ENCODE results near the gene DSC3. TPM values are rescaled to one million over a fixed set of nuclear protein-coding genes. Genes with fewer than 3 reads are reported as not detected.
"Not testable (repeated sequence)": the region's sequence is repeated elsewhere in the genome, so short reads cannot be mapped to it uniquely, and the experiment has no call there.

Gene DSC3
- total RNA-seq, 2 donors from 2014 or later: not detected

DNA sequence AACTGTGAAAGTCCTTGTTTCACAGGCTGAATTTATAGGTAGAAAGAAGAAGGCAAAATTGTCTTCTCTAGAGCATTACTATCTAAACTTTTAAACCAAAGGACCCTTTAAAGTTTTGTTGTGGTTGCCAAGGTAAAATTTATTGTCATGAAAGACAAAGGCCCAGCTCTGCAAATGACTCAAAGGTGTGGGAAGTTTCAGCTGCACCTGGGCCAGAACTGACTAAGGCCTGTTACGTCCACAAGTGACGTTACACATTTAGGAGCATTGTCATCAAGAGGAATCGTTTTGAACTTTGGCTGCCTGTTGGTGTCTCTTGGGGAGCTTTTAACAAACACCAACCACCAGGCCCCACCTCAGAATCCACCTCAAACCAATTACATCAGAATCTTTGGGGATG, 8.1 kb upstream of the DSC3 start:
- Mint-ChIP-seq H3K27ac (no peak overlapping the region), H3K9me3 (peaks cover 23% of the 10 kb centered on the region), H3K36me3 (ENCODE audit: low read depth) (no peaks in the 10 kb centered on the region), H3K4me1 (no peaks in the 10 kb centered on the region), H3K27me3 (no peaks in the 10 kb centered on the region), H3K4me3 (no peak overlapping the region)
- no peak for ATAC-seq (replicated peaks)

- no peaks in the 10 kb centered on the region for H3K4me1 Mint-ChIP-seq
- no peak for ATAC-seq (replicated peaks)
- no peak overlapping the region for H3K27ac Mint-ChIP-seq
- no peaks in the 10 kb centered on the region for H3K36me3 Mint-ChIP-seq (ENCODE audit: low read depth)
- peaks cover 21% of the 10 kb centered on the region for H3K9me3 Mint-ChIP-seq
- no peaks in the 10 kb centered on the region for H3K27me3 Mint-ChIP-seq
- no peak overlapping the region for H3K4me3 Mint-ChIP-seq
These were observed 6.6 kb upstream of the DSC3 start for GRCh38 chr18:31049189-31049588.

GRCh38 chr18:31048216-31048615, 5.7 kb upstream of the DSC3 start:
- Mint-ChIP-seq H3K9me3 (peaks cover 21% of the 10 kb centered on the region), H3K4me1 (no peaks in the 10 kb centered on the region), H3K27me3 (peaks cover 3% of the 10 kb centered on the region), H3K4me3 (no peak overlapping the region), H3K27ac (no peak overlapping the region), H3K36me3 (ENCODE audit: low read depth) (no peaks in the 10 kb centered on the region)
- no peak for ATAC-seq (replicated peaks)

- Mint-ChIP-seq H3K27me3 (peaks cover 7% of the 10 kb centered on the region), H3K4me1 (no peaks in the 10 kb centered on the region), H3K36me3 (ENCODE audit: low read depth) (no peaks in the 10 kb centered on the region), H3K4me3 (no peak overlapping the region), H3K9me3 (peaks cover 9% of the 10 kb centered on the region), H3K27ac (no peak overlapping the region)
- no peak for ATAC-seq (replicated peaks)
These were observed 4.4 kb upstream of the DSC3 start for GRCh38 chr18:31046916-31047315.

DNA sequence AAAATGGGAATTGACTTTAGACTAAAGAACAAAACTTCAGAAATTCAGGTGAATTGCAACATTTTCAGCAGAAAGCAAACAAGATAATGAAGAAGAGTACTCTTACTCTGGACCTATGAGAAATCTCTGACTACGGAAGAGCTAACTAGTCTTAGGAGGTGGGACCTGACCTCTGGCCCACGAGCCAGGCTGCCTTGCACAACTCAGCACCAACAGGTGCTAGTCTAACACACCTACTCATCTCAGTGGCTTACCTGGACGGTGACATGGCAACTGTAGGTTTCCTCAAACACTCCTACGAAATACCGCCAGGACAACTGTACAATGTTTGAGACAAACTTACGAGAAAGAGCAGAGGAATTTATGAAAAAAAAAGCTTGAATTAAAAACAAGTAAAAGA, 3.1 kb upstream of the DSC3 start:
- Mint-ChIP-seq H3K4me3 (no peak overlapping the region), H3K36me3 (ENCODE audit: low read depth) (no peaks in the 10 kb centered on the region), H3K9me3 (peaks cover 9% of the 10 kb centered on the region), H3K4me1 (no peaks in the 10 kb centered on the region), H3K27ac (no peak overlapping the region), H3K27me3 (peaks cover 16% of the 10 kb centered on the region)
- ATAC-seq (replicated peaks): no peak

DNA sequence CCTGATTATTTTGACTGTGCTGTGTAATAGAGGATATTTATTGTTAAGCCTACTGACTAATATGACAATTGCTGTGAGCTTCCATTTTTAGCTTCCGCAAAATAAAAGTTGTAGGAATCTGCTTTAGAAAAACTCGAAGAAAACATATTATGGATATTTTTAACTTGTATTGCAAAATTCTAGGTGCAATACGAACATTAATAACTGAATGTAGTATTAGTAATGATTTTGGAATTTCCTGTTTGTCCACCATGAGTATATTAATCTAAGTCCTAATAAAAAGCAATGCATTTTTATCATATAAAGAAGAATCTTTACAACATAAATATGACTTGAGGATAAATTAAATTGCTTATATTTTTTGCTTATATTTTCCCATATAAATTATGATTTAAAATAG, 2.4 kb upstream of the DSC3 start:
- ATAC-seq (replicated peaks): no peak
- Mint-ChIP-seq H3K9me3 (peaks cover 9% of the 10 kb centered on the region), H3K4me3 (no peak overlapping the region), H3K27me3 (peaks cover 19% of the 10 kb centered on the region), H3K4me1 (no peaks in the 10 kb centered on the region), H3K36me3 (ENCODE audit: low read depth) (no peaks in the 10 kb centered on the region), H3K27ac (no peak overlapping the region)

DNA sequence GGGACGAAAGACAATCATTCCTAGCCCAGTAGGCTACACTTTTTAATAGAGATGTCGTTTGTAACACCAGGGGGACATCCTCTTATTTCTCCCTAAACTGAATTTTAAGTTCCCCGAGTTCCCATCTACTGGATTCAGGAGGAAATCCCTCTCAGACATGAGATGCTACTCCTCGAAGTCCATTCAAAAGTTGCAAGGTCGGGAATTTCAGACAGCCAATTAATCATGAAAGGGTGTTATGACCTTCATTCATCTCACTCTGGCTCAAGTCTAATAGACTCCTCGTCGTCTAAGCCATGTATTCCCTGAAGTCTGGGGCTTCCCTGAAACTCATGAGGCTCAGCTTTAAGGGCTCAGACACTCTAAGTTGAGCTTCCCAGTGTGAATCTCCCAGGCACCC, 1.2 kb upstream of the DSC3 start:
- no peaks in the 10 kb centered on the region for H3K36me3 Mint-ChIP-seq (ENCODE audit: low read depth)
- H3K9me3 Mint-ChIP-seq: peaks cover 9% of the 10 kb centered on the region
- peaks cover 19% of the 10 kb centered on the region for H3K27me3 Mint-ChIP-seq
- no peaks in the 10 kb centered on the region for H3K4me1 Mint-ChIP-seq
- ATAC-seq (replicated peaks): no peak
- no peak overlapping the region for H3K27ac Mint-ChIP-seq
- H3K4me3 Mint-ChIP-seq: no peak overlapping the region

DNA sequence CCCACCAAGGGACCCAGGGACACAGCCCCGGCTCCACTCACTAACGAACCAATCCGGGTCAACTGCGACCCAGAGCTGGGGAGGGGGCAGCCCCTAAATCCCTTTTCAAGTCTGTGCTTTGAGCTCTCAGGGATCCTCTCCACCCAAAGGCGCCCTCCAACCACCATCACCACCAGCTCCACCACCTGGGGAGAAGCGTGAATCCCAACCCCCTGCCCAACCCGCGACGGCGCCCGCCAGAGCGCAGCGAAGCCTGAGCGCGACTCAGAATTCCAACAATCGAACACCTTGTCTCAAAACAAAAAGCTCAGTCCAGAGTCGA, 497 bp downstream of the DSC3 start:
- ATAC-seq (replicated peaks): no peak
- Mint-ChIP-seq H3K36me3 (ENCODE audit: low read depth) (no peaks in the 10 kb centered on the region), H3K27ac (no peak overlapping the region), H3K27me3 (peaks cover 19% of the 10 kb centered on the region), H3K4me1 (no peaks in the 10 kb centered on the region), H3K4me3 (no peak overlapping the region), H3K9me3 (peaks cover 9% of the 10 kb centered on the region)

DNA sequence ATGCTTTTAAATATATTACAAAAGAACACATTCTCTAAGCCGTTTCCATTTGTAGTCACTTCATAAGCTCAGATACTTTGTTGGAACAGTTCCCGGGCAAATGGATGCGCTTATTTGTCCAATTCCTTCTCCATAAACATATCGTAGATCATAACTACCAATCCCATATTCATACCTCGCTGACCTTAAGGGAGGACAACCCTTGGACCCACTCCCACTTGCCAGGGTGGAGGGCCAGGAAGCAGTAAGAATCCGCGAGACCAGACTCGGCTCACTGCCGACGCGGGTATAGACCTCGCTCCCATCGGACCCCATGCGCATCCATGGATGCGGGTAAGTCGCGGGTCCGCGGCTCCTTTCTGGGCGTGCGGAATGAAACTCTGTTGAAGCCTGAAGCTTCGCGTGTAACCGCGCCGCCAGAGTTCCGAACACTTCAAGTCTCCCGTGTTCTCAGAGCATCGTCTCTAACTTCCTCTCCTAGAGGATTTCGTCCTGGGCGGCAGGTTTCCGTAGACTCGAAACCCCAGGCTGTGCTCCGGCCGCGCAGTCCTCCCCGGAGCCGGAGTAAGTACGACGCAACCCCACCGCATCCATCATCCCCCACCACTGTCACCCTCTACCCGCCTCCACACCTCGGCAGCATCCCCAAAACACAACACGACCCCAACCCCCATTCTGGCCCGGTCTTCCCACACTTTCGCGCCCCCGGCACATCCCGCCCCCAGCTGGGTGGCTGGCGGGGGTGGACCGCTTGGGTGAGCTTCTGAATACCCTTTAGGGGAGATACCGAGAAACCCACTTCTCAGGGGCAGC, 1.1 kb downstream of the DSC3 start:
- Mint-ChIP-seq H3K36me3 (ENCODE audit: low read depth) (no peaks in the 10 kb centered on the region), H3K27ac (no peak overlapping the region), H3K9me3 (peaks cover 7% of the 10 kb centered on the region), H3K4me1 (no peaks in the 10 kb centered on the region), H3K4me3 (no peak overlapping the region), H3K27me3 (peaks cover 19% of the 10 kb centered on the region)
- ATAC-seq (replicated peaks): no peak

GRCh38 chr18:31040686-31041270, 1.8 kb downstream of the DSC3 start:
- no peaks in the 10 kb centered on the region for H3K4me1 Mint-ChIP-seq
- peaks cover 19% of the 10 kb centered on the region for H3K27me3 Mint-ChIP-seq
- H3K9me3 Mint-ChIP-seq: peaks cover 5% of the 10 kb centered on the region
- H3K27ac Mint-ChIP-seq: no peak overlapping the region
- no peak for ATAC-seq (replicated peaks)
- no peaks in the 10 kb centered on the region for H3K36me3 Mint-ChIP-seq (ENCODE audit: low read depth)
- no peak overlapping the region for H3K4me3 Mint-ChIP-seq

GRCh38 chr18:31039426-31039825, 3.1 kb downstream of the DSC3 start:
- Mint-ChIP-seq H3K4me1 (no peaks in the 10 kb centered on the region), H3K27ac (no peak overlapping the region), H3K4me3 (no peak overlapping the region), H3K36me3 (ENCODE audit: low read depth) (no peaks in the 10 kb centered on the region), H3K27me3 (peaks cover 19% of the 10 kb centered on the region), H3K9me3 (no peaks in the 10 kb centered on the region)
- no peak for ATAC-seq (replicated peaks)

DNA sequence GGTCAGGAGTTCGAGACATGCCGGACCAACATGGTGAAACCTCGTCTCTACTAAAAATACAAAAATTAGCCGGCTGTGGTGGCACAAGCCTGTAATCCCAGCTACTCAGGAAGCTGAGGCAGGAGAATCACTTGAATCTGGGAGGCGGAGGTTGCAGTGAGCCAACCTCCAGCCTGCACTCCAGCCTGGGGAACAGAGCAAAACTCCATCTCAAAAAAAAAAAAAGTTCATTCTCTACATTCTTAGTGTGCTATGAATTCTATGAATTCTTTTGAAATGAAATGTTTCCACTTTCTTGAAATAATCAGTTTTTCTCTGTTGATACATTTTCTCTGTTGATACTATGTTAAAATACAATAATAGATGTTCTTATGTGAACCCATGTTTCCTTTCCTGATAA, 4.9 kb downstream of the DSC3 start:
- H3K9me3 Mint-ChIP-seq; H3K36me3 Mint-ChIP-seq (ENCODE audit: low read depth); H3K4me3 Mint-ChIP-seq; H3K27ac Mint-ChIP-seq; ATAC-seq (replicated peaks); H3K4me1 Mint-ChIP-seq: not testable (repeated sequence)
- peaks cover 14% of the 10 kb centered on the region for H3K27me3 Mint-ChIP-seq

GRCh38 chr18:31034541-31034940, 8.0 kb downstream of the DSC3 start:
- no peak for ATAC-seq (replicated peaks)
- Mint-ChIP-seq H3K4me1 (no peaks in the 10 kb centered on the region), H3K36me3 (ENCODE audit: low read depth) (no peaks in the 10 kb centered on the region), H3K9me3 (peaks cover 3% of the 10 kb centered on the region), H3K27me3 (no peaks in the 10 kb centered on the region), H3K4me3 (no peak overlapping the region), H3K27ac (no peak overlapping the region)

DNA sequence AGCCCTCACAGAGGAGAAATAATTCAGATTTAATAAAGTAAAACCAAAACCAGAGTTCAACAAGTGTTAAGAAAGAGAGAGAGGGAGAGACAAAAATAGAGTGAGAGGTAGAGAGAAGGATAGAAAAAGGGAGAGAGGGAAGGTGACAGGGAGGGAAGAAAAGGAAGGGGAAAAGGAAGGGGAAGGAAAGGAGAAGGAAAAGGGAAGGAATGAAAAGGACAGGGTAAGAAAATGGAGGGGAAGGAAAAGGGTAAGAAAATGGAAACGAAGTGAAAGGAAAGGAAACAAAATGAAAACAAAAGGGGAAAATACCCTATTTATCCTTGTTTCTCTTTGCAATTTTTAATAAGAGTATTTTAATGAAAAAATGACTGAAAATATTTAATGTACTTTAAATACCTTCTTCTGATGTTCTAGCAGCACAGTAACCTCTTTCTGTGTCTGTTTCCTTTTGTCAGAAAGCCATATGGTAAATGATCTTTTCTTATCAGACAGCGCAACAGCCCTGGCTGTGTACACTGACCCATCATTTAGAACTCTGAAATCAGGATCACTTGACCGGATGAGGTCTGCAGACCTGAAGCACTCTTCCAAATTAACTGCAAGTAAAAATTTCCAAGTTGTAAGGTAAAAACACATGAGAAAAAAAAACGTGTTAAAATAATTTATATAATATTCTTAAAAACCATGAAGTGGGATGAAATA, 11.8 kb downstream of the DSC3 start:
- peaks cover 6% of the 10 kb centered on the region for H3K9me3 Mint-ChIP-seq
- no peaks in the 10 kb centered on the region for H3K27me3 Mint-ChIP-seq
- no peak overlapping the region for H3K27ac Mint-ChIP-seq
- no peak for ATAC-seq (replicated peaks)
- no peak overlapping the region for H3K4me3 Mint-ChIP-seq
- H3K36me3 Mint-ChIP-seq (ENCODE audit: low read depth): no peaks in the 10 kb centered on the region
- H3K4me1 Mint-ChIP-seq: no peaks in the 10 kb centered on the region

All from activated T-helper 17 cell treated with anti-CD3 and anti-CD28 coated beads, Interleukin-2, amount 50 U/mL, for 72 hours (primary cell).